ENCODE measurements around the gene CDR2L. TPM values are rescaled to one million over a fixed set of nuclear protein-coding genes. Genes with fewer than 3 reads are reported as not detected.
A peak's percentile ranks its signal among the peaks of the same experiment; 100 is the strongest.
"Not testable (repeated sequence)": the region's sequence is repeated elsewhere in the genome, so short reads cannot be mapped to it uniquely, and the experiment has no call there.

CDR2L gene
- total RNA-seq, 1 donor from 2014 or later, result not detected

DNA sequence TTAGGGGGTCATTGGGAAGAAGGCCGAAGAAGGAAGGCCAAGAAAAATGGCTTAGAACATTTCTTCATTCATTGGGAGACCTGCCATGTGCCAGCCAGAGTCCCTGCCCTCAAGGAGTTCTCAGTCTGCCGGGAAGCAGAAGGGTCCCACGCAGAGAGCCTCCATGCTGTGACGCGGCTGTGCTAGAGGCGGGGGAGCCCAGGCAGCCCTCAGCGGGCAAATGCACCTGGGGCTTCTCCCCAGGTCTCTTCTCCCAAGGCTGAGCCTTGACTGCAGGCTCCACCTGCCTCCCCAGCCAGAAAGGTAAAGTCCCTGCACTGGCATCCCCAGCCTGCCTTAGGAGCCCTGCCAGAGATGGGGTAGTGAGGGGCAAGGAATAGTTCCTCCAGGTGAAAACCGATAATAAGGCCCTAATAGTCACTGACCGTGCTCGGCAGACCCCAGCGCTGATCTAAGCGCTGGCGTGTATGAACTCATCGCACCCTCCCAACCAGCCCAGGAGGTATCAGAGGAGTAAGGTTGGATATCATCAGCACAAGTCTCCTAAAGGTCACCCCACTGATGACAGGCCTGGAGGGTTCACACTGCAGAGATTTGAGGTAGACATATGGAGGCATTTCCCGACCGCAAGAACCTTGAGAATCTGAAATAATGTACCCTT lies 6.0 kb upstream of the CDR2L start:
- ChIA-PET POLR2A (no interaction called here), CTCF (interaction anchor here (1.1 kb wide), 1 partner anchor 20 kb away, joined by 5 read pairs; no protein-coding TSS in a partner anchor)
- no peaks in the 10 kb centered on the region for H3K36me3 Mint-ChIP-seq (ENCODE audit: low read depth)
- peaks cover 15% of the 10 kb centered on the region for H3K4me1 Mint-ChIP-seq
- H3K27me3 Mint-ChIP-seq, result peaks cover 11% of the 10 kb centered on the region
- DNase-seq (no peak), ATAC-seq (ENCODE audit: low read depth) (no peak)
- TF ChIP-seq, protein P1, sequence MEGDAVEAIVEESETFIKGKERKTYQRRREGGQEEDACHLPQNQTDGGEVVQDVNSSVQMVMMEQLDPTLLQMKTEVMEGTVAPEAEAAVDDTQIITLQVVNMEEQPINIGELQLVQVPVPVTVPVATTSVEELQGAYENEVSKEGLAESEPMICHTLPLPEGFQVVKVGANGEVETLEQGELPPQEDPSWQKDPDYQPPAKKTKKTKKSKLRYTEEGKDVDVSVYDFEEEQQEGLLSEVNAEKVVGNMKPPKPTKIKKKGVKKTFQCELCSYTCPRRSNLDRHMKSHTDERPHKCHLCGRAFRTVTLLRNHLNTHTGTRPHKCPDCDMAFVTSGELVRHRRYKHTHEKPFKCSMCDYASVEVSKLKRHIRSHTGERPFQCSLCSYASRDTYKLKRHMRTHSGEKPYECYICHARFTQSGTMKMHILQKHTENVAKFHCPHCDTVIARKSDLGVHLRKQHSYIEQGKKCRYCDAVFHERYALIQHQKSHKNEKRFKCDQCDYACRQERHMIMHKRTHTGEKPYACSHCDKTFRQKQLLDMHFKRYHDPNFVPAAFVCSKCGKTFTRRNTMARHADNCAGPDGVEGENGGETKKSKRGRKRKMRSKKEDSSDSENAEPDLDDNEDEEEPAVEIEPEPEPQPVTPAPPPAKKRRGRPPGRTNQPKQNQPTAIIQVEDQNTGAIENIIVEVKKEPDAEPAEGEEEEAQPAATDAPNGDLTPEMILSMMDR (IDR thresholded peaks at IDR 0.05), result no peak
- H3K9me3 Mint-ChIP-seq, result no peaks in the 10 kb centered on the region
- intact Hi-C loops (cut with micrococcal nuclease), result no loop called here
- H3K4me3 Mint-ChIP-seq, result peak overlapping the region; percentile 82
- H3K27ac Mint-ChIP-seq, result peak overlapping the region; percentile 38

DNA sequence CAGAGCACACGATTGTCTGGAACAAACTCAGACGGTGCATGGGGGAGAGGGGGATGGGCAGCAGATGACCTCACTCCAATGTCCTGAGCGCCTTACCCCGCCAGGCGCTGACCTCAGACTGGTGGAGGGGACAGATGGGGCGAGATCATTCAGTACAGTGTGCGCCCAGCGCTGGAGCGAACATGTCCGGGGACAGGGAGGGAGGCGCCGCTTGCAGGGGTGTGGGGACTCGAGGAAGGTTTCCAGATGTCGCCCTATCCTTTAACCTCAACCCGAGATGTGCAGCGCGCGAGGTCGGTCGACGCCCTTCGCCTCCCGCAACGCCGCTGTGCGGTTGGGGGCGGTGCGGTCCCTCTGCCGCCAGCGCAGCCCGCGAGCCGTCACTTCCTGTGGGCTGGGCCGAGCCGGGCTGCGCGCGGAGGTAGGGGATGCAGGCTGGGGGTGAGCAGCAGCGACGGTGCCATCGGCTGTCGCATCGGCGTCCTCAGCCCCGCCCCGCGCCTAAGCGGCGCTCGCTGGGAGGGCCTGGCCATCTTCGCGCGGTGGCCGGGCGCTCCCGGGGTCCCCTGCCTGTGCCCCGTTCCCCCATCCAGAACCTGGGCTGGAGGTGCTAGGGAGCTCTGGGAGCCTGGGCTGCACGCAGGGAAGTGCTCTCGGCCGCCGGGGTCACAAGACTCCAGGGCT lies 5.3 kb upstream of the CDR2L start:
- no peaks in the 10 kb centered on the region for H3K9me3 Mint-ChIP-seq
- CTCF ChIA-PET, result no interaction called here

GRCh38 chr17:74982663-74983313 lies 4.6 kb upstream of the CDR2L start:
- H3K27me3 Mint-ChIP-seq, result peaks cover 12% of the 10 kb centered on the region
- H3K36me3 Mint-ChIP-seq (ENCODE audit: low read depth); H3K9me3 Mint-ChIP-seq; CTCF ChIA-PET; ATAC-seq (ENCODE audit: low read depth); H3K27ac Mint-ChIP-seq; DNase-seq: not testable (repeated sequence)
- intact Hi-C loops (cut with micrococcal nuclease), result loop anchor here (1.0 kb wide), 1 partner anchor 30 kb away; the partner anchor contains the start of gene MRPL58
- POLR2A ChIA-PET, result interaction anchor here (0.5 to 1.4 kb wide), 3 partner anchors 10 to 681 kb away, joined by 3 to 5 read pairs (median 3); partner anchors contain the start of gene SUMO2
- H3K4me1 Mint-ChIP-seq, result peaks cover 24% of the 10 kb centered on the region
- peak overlapping the region; percentile 82 for H3K4me3 Mint-ChIP-seq

More for the DNA sequence above, 5.3 kb upstream of the CDR2L start:
- TF ChIP-seq, protein P1 (IDR thresholded peaks at IDR 0.05), result no peak
- peak; percentile 64 for DNase-seq
- H3K4me1 Mint-ChIP-seq, result peaks cover 22% of the 10 kb centered on the region
- H3K27me3 Mint-ChIP-seq, result peaks cover 12% of the 10 kb centered on the region
- intact Hi-C loops (cut with micrococcal nuclease), result loop anchor here (1.0 kb wide), 1 partner anchor 30 kb away; the partner anchor contains the start of gene MRPL58
- H3K4me3 Mint-ChIP-seq, result peak overlapping the region; percentile 82
- H3K36me3 Mint-ChIP-seq (ENCODE audit: low read depth), result no peaks in the 10 kb centered on the region
- POLR2A ChIA-PET, result no interaction called here
- ATAC-seq (ENCODE audit: low read depth), result peak; percentile 96
- H3K27ac Mint-ChIP-seq, result peak overlapping the region; percentile 38

DNA sequence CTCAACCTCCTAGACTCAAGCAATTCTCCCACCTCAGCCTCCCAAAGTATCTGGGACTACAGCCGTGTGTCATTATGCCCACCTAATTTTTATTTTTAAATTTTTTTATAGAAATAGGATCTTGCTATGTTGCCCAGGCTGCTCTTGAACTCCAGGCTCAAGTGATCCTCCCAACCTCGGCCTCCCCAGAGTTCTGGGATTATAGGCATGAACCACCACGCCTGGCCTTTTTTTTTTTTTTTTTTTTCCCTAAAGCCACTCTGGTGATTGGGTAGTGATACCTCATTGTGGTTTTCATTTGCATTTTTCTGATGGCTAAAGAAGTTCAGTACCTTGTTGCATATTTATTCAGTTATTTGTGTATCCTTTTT lies 1.2 kb upstream of the CDR2L start:
- intact Hi-C loops (cut with micrococcal nuclease), result loop anchor here (2.0 kb wide), 1 partner anchor 61 kb away; the partner anchor contains the start of genes ATP5PD and KCTD2
- no peak for ATAC-seq (ENCODE audit: low read depth)
- no peak overlapping the region for H3K27ac Mint-ChIP-seq
- H3K4me1 Mint-ChIP-seq, result peaks cover 21% of the 10 kb centered on the region
- DNase-seq, result no peak
- peaks cover 4% of the 10 kb centered on the region for H3K27me3 Mint-ChIP-seq
- TF ChIP-seq, protein P1 (IDR thresholded peaks at IDR 0.05), result no peak
- no peaks in the 10 kb centered on the region for H3K9me3 Mint-ChIP-seq
- no peaks in the 10 kb centered on the region for H3K36me3 Mint-ChIP-seq (ENCODE audit: low read depth)
- no peak overlapping the region for H3K4me3 Mint-ChIP-seq
- ChIA-PET CTCF (no interaction called here), POLR2A (no interaction called here)

DNA sequence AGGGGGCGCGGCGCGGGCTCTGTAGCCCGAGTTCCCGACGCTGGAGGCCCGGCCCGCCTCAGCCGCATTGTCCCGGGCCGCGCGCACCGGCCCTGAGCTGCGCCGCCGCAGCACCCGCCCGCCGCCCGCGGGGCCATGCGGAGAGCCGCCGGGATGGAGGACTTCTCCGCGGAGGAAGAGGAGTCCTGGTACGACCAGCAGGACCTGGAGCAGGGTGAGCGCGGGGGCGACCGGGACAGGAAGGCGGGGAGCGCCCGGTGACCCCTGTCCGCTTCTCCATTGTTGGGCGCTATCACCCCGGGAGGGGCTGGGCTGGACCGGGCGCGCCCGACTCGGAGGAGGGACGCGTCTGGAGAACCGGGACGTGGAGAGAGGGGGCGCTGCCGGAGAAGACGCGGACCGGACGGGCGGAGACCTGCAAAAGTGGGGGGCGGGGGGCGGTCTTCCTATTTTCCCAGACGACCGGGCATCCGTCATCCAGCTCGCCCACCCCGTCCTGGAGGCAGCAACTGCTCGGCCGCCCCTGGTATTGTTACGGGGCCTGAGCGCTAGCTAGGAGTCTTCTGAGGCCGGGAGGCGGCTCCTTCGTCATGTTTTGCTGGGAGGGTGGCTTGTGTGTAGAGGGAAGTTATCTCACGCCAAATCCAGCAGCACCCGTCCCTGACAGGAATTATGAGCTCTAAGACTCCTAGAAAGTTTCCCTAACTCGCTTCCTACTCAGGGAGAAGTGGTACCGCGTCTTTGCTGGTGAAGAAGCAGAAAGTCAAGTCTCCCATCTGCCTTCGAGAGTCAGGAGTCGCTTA lies 678 bp downstream of the CDR2L start:
- Mint-ChIP-seq H3K27me3 (peaks cover 4% of the 10 kb centered on the region), H3K27ac (no peak overlapping the region), H3K36me3 (ENCODE audit: low read depth) (no peaks in the 10 kb centered on the region), H3K4me3 (peak overlapping the region; percentile 71), H3K9me3 (no peaks in the 10 kb centered on the region), H3K4me1 (peaks cover 12% of the 10 kb centered on the region)
- DNase-seq (no peak), ATAC-seq (ENCODE audit: low read depth) (peak; percentile 46)
- intact Hi-C loops (cut with micrococcal nuclease), result loop anchor here (1.0 to 2.0 kb wide), 4 partner anchors 16 to 59 kb away; partner anchors contain the start of genes ATP5PD, HID1, KCTD2 and MRPL58
- ChIA-PET CTCF (interaction anchor here (0.7 to 2.0 kb wide), 7 partner anchors 9 to 193 kb away, joined by 3 to 9 read pairs (median 3); partner anchors contain the start of genes HID1, MRPL58 and NT5C), POLR2A (interaction anchor here (0.8 to 2.9 kb wide), 3 partner anchors 24 to 301 kb away, joined by 3 to 23 read pairs (median 3); partner anchors contain the start of genes MRPL58 and SLC25A19)
- TF ChIP-seq, protein P1 (IDR thresholded peaks at IDR 0.05), result no peak

All from activated B cell treated with CpG ODN at 0.5 μM for 24 hours (primary cell).